Cardiac muscle cell (in vitro differentiated cells and primary cell): ENCODE data around the gene CD300C. TPM values are rescaled to one million over a fixed set of nuclear protein-coding genes. Genes with fewer than 3 reads are reported as not detected.
A peak's percentile ranks its signal among the peaks of the same experiment; 100 is the strongest.

Source experiments
- DNase-seq, 2 donors: peaks; one replicate each; pipeline versions ENCODE4 v3.0.0 to v3.0.0-alpha.2; 2010 to 2017; ENCODE audit warnings: low read depth in 1 of 2, low spot score in 1 of 2
- H3K27ac ChIP-seq: fragments of 200-600 bp; sonication (generic); 2 replicates; pipeline ENCODE4 v1.5.1; 2016
- H3K27me3 ChIP-seq: fragments of 200-600 bp; sonication (generic); 2 replicates; pipeline ENCODE4 v1.6.0; 2016; ENCODE audit warnings: control low read depth
- H3K36me3 ChIP-seq: fragments of 200-600 bp; sonication (generic); 2 replicates; pipeline ENCODE4 v1.5.1; 2016; ENCODE audit warnings: control low read depth
- H3K4me1 ChIP-seq: fragments of 200-600 bp; sonication (generic); 2 replicates; pipeline ENCODE4 v1.8.1; 2017; ENCODE audit warnings: low read depth, mild to moderate bottlenecking, mixed run types
- H3K4me3 ChIP-seq: fragments of 200-600 bp; sonication (generic); 2 replicates; pipeline ENCODE4 v1.5.1; 2016; ENCODE audit warnings: mild to moderate bottlenecking
- H3K9me3 ChIP-seq: fragments of 200-600 bp; sonication (generic); 2 replicates; pipeline ENCODE4 v1.5.1; 2017; ENCODE audit warnings: low read depth, mild to moderate bottlenecking, control low read depth
- polyA plus RNA-seq: library from polyadenylated mRNA; unstranded; fragments of >200 nt; fragmentation: Nextera tagmentation; extraction: Ambion mirVana; gene quantifications from 2 replicates; pipeline ENCODE4 v1.2.1, GENCODE V29; 2016
- total RNA-seq: library from RNA; depleted of rRNA; stranded (reverse); fragments of >200 nt; gene quantifications from 2 replicates; pipeline ENCODE4 v1.2.3, GENCODE V29; 2016
- TF ChIP-seq, protein P1 (sequence below): IDR thresholded peaks from 2 replicates; pipeline ENCODE4 v1.5.1; 2012; ENCODE audit warnings: low read depth, mild to moderate bottlenecking, low read length

CD300C gene
- total and polyA plus RNA-seq, 2 experiments from 2014 or later = 0.12 to 0.83 TPM

DNA sequence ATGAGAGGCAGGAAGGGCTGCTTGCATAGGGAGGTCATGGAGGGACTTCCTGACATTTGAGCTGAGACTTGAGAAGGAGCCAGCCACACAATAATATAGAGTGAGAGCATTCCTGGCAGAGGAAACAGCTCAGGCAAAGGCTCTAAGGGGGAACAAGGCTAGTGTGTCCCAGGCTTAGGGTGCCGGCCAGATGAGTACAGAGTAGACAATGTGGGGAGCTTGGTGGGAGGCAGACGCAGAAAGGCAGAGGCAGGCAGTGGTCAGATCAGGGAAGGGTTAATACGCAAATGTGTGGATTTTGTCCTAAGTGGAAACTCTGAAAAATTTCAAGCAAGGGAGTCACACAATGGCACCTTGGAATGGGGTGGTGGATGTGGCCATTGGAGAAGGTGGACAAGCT, 45.9 kb downstream of the CD300C start:
- Histone ChIP-seq H3K4me1 (no peaks in the 10 kb centered on the region), H3K4me3 (no peak overlapping the region), H3K9me3 (no peaks in the 10 kb centered on the region), H3K27me3 (no peaks in the 10 kb centered on the region), H3K27ac (no peak overlapping the region), H3K36me3 (no peaks in the 10 kb centered on the region)
- DNase-seq = no peak
- TF ChIP-seq, protein P1, sequence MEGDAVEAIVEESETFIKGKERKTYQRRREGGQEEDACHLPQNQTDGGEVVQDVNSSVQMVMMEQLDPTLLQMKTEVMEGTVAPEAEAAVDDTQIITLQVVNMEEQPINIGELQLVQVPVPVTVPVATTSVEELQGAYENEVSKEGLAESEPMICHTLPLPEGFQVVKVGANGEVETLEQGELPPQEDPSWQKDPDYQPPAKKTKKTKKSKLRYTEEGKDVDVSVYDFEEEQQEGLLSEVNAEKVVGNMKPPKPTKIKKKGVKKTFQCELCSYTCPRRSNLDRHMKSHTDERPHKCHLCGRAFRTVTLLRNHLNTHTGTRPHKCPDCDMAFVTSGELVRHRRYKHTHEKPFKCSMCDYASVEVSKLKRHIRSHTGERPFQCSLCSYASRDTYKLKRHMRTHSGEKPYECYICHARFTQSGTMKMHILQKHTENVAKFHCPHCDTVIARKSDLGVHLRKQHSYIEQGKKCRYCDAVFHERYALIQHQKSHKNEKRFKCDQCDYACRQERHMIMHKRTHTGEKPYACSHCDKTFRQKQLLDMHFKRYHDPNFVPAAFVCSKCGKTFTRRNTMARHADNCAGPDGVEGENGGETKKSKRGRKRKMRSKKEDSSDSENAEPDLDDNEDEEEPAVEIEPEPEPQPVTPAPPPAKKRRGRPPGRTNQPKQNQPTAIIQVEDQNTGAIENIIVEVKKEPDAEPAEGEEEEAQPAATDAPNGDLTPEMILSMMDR = no peak

DNA sequence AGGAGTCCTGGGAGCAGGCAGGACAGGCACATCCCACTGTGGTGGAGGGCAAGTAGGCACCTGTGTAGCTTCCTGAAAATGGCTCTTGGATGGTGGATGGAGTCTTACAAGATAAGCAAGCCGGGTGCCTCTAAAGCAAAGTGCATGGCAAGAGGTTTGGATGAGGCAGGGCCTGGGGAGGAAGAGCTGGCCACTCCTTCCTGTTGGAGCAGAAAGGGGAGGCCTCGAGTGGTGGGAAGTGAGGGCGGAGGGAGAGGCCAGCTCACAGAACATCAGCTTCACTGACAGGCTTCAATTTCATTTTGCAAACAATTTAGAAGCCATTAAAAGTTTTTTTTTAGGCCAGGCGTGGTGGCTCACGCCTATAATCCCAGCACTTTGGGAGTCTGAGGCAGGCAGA, 48.4 kb downstream of the CD300C start:
- DNase-seq = no peak
- no peaks in the 10 kb centered on the region for H3K27me3 ChIP-seq
- TF ChIP-seq, protein P1 = no peak
- no peak overlapping the region for H3K4me3 ChIP-seq
- no peaks in the 10 kb centered on the region for H3K36me3 ChIP-seq
- no peak overlapping the region for H3K27ac ChIP-seq
- H3K9me3 ChIP-seq = no peaks in the 10 kb centered on the region
- H3K4me1 ChIP-seq = no peaks in the 10 kb centered on the region

DNA sequence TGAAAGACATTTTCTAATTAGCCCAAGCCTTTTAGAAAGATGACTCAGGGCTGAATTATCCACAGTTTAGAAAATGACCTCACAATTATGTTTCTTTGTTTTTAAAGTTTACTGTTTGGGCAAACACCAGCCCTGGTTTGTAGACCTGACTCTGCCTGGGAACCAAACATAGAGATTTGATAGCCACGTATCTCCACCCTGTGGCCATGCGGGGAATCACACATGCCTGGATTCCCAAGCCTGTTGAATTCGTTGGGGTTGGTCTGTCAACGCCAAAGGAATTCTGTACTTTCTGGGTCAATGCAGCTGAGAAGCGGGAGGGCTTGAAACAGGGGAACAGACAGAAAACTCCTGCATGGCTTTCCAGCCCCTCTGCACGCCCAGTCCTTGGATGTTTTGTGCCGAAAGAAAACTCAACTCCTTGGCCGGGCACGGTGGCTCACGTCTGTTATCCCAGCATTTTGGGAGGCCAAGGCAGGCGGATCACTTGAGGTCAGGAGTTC, 52.5 kb downstream of the CD300C start:
- no peaks in the 10 kb centered on the region for H3K4me1 ChIP-seq
- H3K9me3 ChIP-seq = no peaks in the 10 kb centered on the region
- no peaks in the 10 kb centered on the region for H3K27me3 ChIP-seq
- DNase-seq = peak; percentile 77 to 79
- no peak overlapping the region for H3K27ac ChIP-seq
- H3K4me3 ChIP-seq = no peak overlapping the region
- no peaks in the 10 kb centered on the region for H3K36me3 ChIP-seq
- TF ChIP-seq, protein P1 = peak; percentile 92

DNA sequence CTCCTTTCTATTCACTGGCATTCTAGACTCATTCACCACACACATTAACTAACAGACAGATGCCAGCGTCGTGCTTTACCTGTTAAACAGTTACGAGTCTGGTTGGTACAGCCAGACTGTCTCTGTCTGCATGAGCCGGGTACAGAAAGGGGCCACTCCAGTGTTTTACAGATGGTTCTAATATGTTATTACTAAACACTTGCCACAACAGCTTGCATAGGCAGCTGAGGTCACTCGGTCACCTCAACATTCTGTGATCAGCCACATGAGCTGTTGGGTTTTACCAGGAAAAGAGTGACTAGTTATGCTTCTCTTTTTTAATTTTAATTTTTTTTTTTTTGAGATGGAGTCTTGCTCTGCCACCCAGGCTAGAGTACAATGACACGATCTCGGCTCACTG, 54.3 kb downstream of the CD300C start:
- TF ChIP-seq, protein P1 = no peak
- no peak overlapping the region for H3K27ac ChIP-seq
- H3K4me3 ChIP-seq = no peak overlapping the region
- no peak for DNase-seq
- H3K9me3 ChIP-seq = no peaks in the 10 kb centered on the region
- no peaks in the 10 kb centered on the region for H3K4me1 ChIP-seq
- no peaks in the 10 kb centered on the region for H3K27me3 ChIP-seq
- no peaks in the 10 kb centered on the region for H3K36me3 ChIP-seq

Other genes with a start within 250 kb of the CD300C start
- 0.39 and 0.42 TPM in 2 replicates for gene KIF19, start 219.9 kb downstream of the CD300C start, total RNA-seq
- 1.2 TPM in 1 of 2 replicates, not detected in the other for gene KIF19, start 219.9 kb downstream of the CD300C start, polyA plus RNA-seq
- 0.63 TPM in 1 of 2 replicates, not detected in the other for gene BTBD17, start 184.2 kb downstream of the CD300C start, total RNA-seq
- 0.09 and 0.62 TPM in 2 replicates for gene BTBD17, start 184.2 kb downstream of the CD300C start, polyA plus RNA-seq
- not detected in 2 replicates for gene GPR142, start 178.6 kb downstream of the CD300C start, total RNA-seq
- not detected in 2 replicates for gene GPR142, start 178.6 kb downstream of the CD300C start, polyA plus RNA-seq
- gene GPRC5C, start 114.0 kb downstream of the CD300C start, total RNA-seq = 114 and 125 TPM in 2 replicates
- gene GPRC5C, start 114.0 kb downstream of the CD300C start, polyA plus RNA-seq = 106 and 117 TPM in 2 replicates
- gene CD300A, start 79.5 kb downstream of the CD300C start, total RNA-seq = 2.7 and 4.2 TPM in 2 replicates
- gene CD300A, start 79.5 kb downstream of the CD300C start, polyA plus RNA-seq = 2.6 and 2.8 TPM in 2 replicates
- gene CD300LB, start 14.6 kb downstream of the CD300C start, total RNA-seq = not detected in 2 replicates
- gene CD300LB, start 14.6 kb downstream of the CD300C start, polyA plus RNA-seq = not detected in 2 replicates
- gene CD300H, start 21.4 kb upstream of the CD300C start, total RNA-seq = not detected in 2 replicates
- gene CD300H, start 21.4 kb upstream of the CD300C start, polyA plus RNA-seq = not detected in 2 replicates
- gene CD300LD, start 46.2 kb upstream of the CD300C start, total RNA-seq = not detected in 2 replicates
- not detected in 2 replicates for gene CD300LD, start 46.2 kb upstream of the CD300C start, polyA plus RNA-seq
- gene CD300E, start 77.6 kb upstream of the CD300C start, total RNA-seq = 0.07 TPM in 1 of 2 replicates, not detected in the other
- gene CD300E, start 77.6 kb upstream of the CD300C start, polyA plus RNA-seq = 0.34 TPM in 1 of 2 replicates, not detected in the other
- not detected in 2 replicates for gene CD300LF, start 166.8 kb upstream of the CD300C start, total RNA-seq
- gene CD300LF, start 166.8 kb upstream of the CD300C start, polyA plus RNA-seq = not detected in 2 replicates
- gene RAB37, start 191.1 kb upstream of the CD300C start, total RNA-seq = 3.4 and 6.9 TPM in 2 replicates
- gene RAB37, start 191.1 kb upstream of the CD300C start, polyA plus RNA-seq = 4.6 and 4.9 TPM in 2 replicates
- 78.2 and 87.3 TPM in 2 replicates for gene NHERF1, start 202.5 kb upstream of the CD300C start, total RNA-seq
- 95.1 and 111 TPM in 2 replicates for gene NHERF1, start 202.5 kb upstream of the CD300C start, polyA plus RNA-seq
- gene NAT9, start 230.2 kb upstream of the CD300C start, total RNA-seq = 45.9 and 73.1 TPM in 2 replicates
- gene NAT9, start 230.2 kb upstream of the CD300C start, polyA plus RNA-seq = 56.2 and 96.8 TPM in 2 replicates